Prostate gland (tissue), 2 donors: ENCODE measurements around the gene EGF.

Experiments
- CTCF ChIP-seq, 4 experiments: fragments of 200-600 bp in 2 of 4; fragments of 450-650 bp in 2 of 4; sonication (generic) in 2 of 4; IDR thresholded peaks; 1 replicate in 3 of 4; 2 replicates in 1 of 4; pipeline ENCODE4 v1.5.1; 2016 to 2019; ENCODE audit warnings: antibody characterized with exemption in 4 of 4, mild to moderate bottlenecking in 2 of 4, moderate library complexity in 2 of 4
- POLR2A ChIP-seq: fragments of 450-650 bp; IDR thresholded peaks from one replicate; pipeline ENCODE4 v1.6.1; 2016; ENCODE audit warnings: antibody characterized with exemption, mild to moderate bottlenecking
- POLR2AphosphoS5 ChIP-seq: sonication (generic); formaldehyde crosslinking; IDR thresholded peaks from one replicate; pipeline ENCODE4 v1.6.1; 2017; ENCODE audit warnings: antibody characterized with exemption

- TF ChIP-seq CTCF (IDR thresholded peaks at IDR 0.05) (no peak), POLR2A (no peak), POLR2AphosphoS5 (no peak)
Observed at GRCh38 chr4:110055158-110055768, 142.6 kb downstream of the EGF start.
